IMR-90 (cell line): Measurements from ENCODE around the gene KIF3B. TPM values are rescaled to one million over a fixed set of nuclear protein-coding genes. Genes with fewer than 3 reads are reported as not detected.

Source experiments
- ATAC-seq: fragments of 200-7000 bp; cut with Tn5 transposase; 2 replicates; pipeline ENCODE4 v1.9.1; 2020; ENCODE audit warnings: low read depth, mild to moderate bottlenecking, moderate library complexity
- BruUV-seq: library from RNA; stranded (reverse); fragments of 400-500 nt; replicated peaks from 2 replicates; lab custom pipeline; 2021; lab: Mats Ljungman, UMichigan
- CTCF ChIA-PET: fragments of 300-600 bp; formaldehyde crosslinking; extraction: SDS; loops from one replicate; lab custom pipeline; 2021; ENCODE audit warnings: antibody characterized with exemption; lab: Yijun Ruan, JAX
- POLR2A ChIA-PET: fragments of 300-600 bp; sonication (Branson Sonifier 250); formaldehyde crosslinking; loops from one replicate; lab custom pipeline; 2022; ENCODE audit warnings: antibody characterized with exemption; ENCODE audit not compliant: unreplicated experiment; lab: Charles Lee
- DNase-seq: peaks from one replicate; pipeline ENCODE4 v3.0.0; 2013
- H2AFZ ChIP-seq: replicated peaks from 2 replicates; pipeline ENCODE3; 2013; ENCODE audit warnings: low read length, mild to moderate bottlenecking; ENCODE audit not compliant: poor library complexity
- H2AK5ac ChIP-seq: 2 replicates; pipeline ENCODE4 v1.6.1; 2013; ENCODE audit warnings: low read depth, low read length, inconsistent platforms
- H2AK9ac ChIP-seq: replicated peaks from 2 replicates; pipeline ENCODE3; 2013; ENCODE audit warnings: mild to moderate bottlenecking, low read depth, low read length, moderate library complexity; ENCODE audit not compliant: poor library complexity
- H2BK120ac ChIP-seq: 2 replicates; pipeline ENCODE4 v1.6.1; 2013; ENCODE audit warnings: low read depth, low read length, inconsistent platforms
- H2BK15ac ChIP-seq: 3 replicates; pipeline ENCODE4 v1.6.1; 2013; ENCODE audit warnings: low read depth, low read length, inconsistent platforms
- H2BK20ac ChIP-seq: 2 replicates; pipeline ENCODE4 v1.6.1; 2013; ENCODE audit warnings: low read depth, mild to moderate bottlenecking, inconsistent platforms, low read length, moderate library complexity
- H2BK5ac ChIP-seq: 2 replicates; pipeline ENCODE4 v1.6.1; 2013; ENCODE audit warnings: mild to moderate bottlenecking, low read depth, low read length, inconsistent platforms; ENCODE audit not compliant: poor library complexity, severe bottlenecking
- H3K14ac ChIP-seq: replicated peaks from 2 replicates; pipeline ENCODE4 v1.6.1; 2013; ENCODE audit warnings: low read depth, low read length, inconsistent platforms
- H3K18ac ChIP-seq: 2 replicates; pipeline ENCODE4 v1.6.1; 2013; ENCODE audit warnings: low read depth, low read length, control low read depth
- H3K23ac ChIP-seq: 2 replicates; pipeline ENCODE4 v1.6.1; 2013; ENCODE audit warnings: low read depth, low read length, inconsistent platforms
- H3K27ac ChIP-seq: 2 replicates; pipeline ENCODE4 v1.5.1; 2013; ENCODE audit warnings: mild to moderate bottlenecking, control low read depth, low read length; ENCODE audit not compliant: insufficient read depth
- H3K27me3 ChIP-seq: 2 replicates; pipeline ENCODE4 v1.6.1; 2013; ENCODE audit warnings: low read length; ENCODE audit not compliant: control insufficient read depth, insufficient read depth
- H3K36me3 ChIP-seq: 2 replicates; pipeline ENCODE4 v1.6.1; 2013; ENCODE audit warnings: low read length, mixed read lengths; ENCODE audit not compliant: control insufficient read depth, insufficient read depth
- H3K4ac ChIP-seq: 2 replicates; pipeline ENCODE4 v1.6.1; 2013; ENCODE audit warnings: low read depth, low read length, inconsistent platforms
- H3K4me1 ChIP-seq: 2 replicates; pipeline ENCODE4 v1.6.1; 2013; ENCODE audit warnings: low read length, mixed read lengths; ENCODE audit not compliant: control insufficient read depth, insufficient read depth
- H3K4me2 ChIP-seq: 2 replicates; pipeline ENCODE4 v1.6.1; 2013; ENCODE audit warnings: low read depth, mild to moderate bottlenecking, control low read depth, low read length, moderate library complexity
- H3K4me3 ChIP-seq: 2 replicates; pipeline ENCODE4 v1.5.1; 2013; ENCODE audit warnings: low read depth, mild to moderate bottlenecking, control low read depth, low read length, moderate library complexity; ENCODE audit not compliant: insufficient read depth
- H3K56ac ChIP-seq: 2 replicates; pipeline ENCODE4 v1.6.1; 2013; ENCODE audit warnings: low read length, inconsistent platforms; ENCODE audit not compliant: insufficient read depth; ENCODE audit errors: extremely low read depth
- H3K79me1 ChIP-seq, 2 experiments: 2 replicates each; pipeline ENCODE4 v1.6.1; 2013; ENCODE audit warnings: low read length in 2 of 2, inconsistent platforms in 1 of 2, low read depth in 1 of 2
- H3K9ac ChIP-seq: 2 replicates; pipeline ENCODE4 v1.6.1; 2013; ENCODE audit warnings: low read depth, low read length, control low read depth
- H3K9me1 ChIP-seq: 2 replicates; pipeline ENCODE4 v1.6.1; 2013; ENCODE audit warnings: low read length, inconsistent platforms; ENCODE audit not compliant: insufficient read depth
- H3K9me3 ChIP-seq: 2 replicates; pipeline ENCODE4 v1.6.1; 2013; ENCODE audit warnings: low read length; ENCODE audit not compliant: control insufficient read depth, insufficient read depth
- H4K20me1 ChIP-seq: 2 replicates; pipeline ENCODE4 v1.6.1; 2013; ENCODE audit warnings: low read length, inconsistent platforms; ENCODE audit not compliant: insufficient read depth
- H4K5ac ChIP-seq: 2 replicates; pipeline ENCODE4 v1.6.1; 2013; ENCODE audit warnings: mild to moderate bottlenecking, low read depth, low read length, control low read depth
- H4K8ac ChIP-seq, 2 experiments: 2 replicates each; pipeline ENCODE4 v1.6.1; 2013; ENCODE audit warnings: low read depth in 2 of 2, low read length in 2 of 2, control low read depth in 1 of 2, inconsistent platforms in 1 of 2
- H4K91ac ChIP-seq: 2 replicates; pipeline ENCODE4 v1.6.1; 2013; ENCODE audit warnings: low read depth, low read length, inconsistent platforms; ENCODE audit not compliant: insufficient read depth
- BHLHE40 ChIP-seq: fragments of 150-350 bp; IDR thresholded peaks from 2 replicates; pipeline ENCODE4 v1.6.1; 2016; ENCODE audit warnings: mild to moderate bottlenecking, low read depth, low read length
- CEBPB ChIP-seq: IDR thresholded peaks from 2 replicates; pipeline ENCODE4 v1.6.1; 2012; ENCODE audit warnings: low read depth, low read length, improper control_type of control experiment
- CHD1 ChIP-seq: IDR thresholded peaks from 2 replicates; pipeline ENCODE4 v1.6.1; 2012; ENCODE audit warnings: low read depth, low read length, improper control_type of control experiment
- ELK1 ChIP-seq: fragments of 150-350 bp; IDR thresholded peaks from 2 replicates; pipeline ENCODE4 v1.6.1; 2016; ENCODE audit warnings: low read depth, mild to moderate bottlenecking, low read length, moderate library complexity, borderline replicate concordance
- FOS ChIP-seq: fragments of 150-350 bp; IDR thresholded peaks from 2 replicates; pipeline ENCODE4 v1.6.1; 2016; ENCODE audit warnings: low read depth, low read length
- MAFK ChIP-seq: IDR thresholded peaks from 2 replicates; pipeline ENCODE4 v1.6.1; 2012; ENCODE audit warnings: low read depth, low read length, improper control_type of control experiment
- MAZ ChIP-seq: IDR thresholded peaks from 2 replicates; pipeline ENCODE4 v1.6.1; 2012; ENCODE audit warnings: low read depth, mild to moderate bottlenecking, low read length, improper control_type of control experiment, moderate library complexity, borderline replicate concordance
- MXI1 ChIP-seq: IDR thresholded peaks from 2 replicates; pipeline ENCODE4 v1.6.1; 2012; ENCODE audit warnings: low read depth, mild to moderate bottlenecking, low read length, moderate library complexity, borderline replicate concordance
- NFE2L2 ChIP-seq: fragments of 150-350 bp; IDR thresholded peaks from 2 replicates; pipeline ENCODE4 v1.6.1; 2016; ENCODE audit warnings: low read depth, mild to moderate bottlenecking, low read length
- POLR2A ChIP-seq: IDR thresholded peaks from 2 replicates; pipeline ENCODE4 v1.6.1; 2012; ENCODE audit warnings: mild to moderate bottlenecking, low read depth, low read length
- RAD21 ChIP-seq: IDR thresholded peaks from 2 replicates; pipeline ENCODE4 v1.6.1; 2012; ENCODE audit warnings: low read length, improper control_type of control experiment
- RCOR1 ChIP-seq: IDR thresholded peaks from 2 replicates; pipeline ENCODE4 v1.6.1; 2012; ENCODE audit warnings: mild to moderate bottlenecking, low read length, improper control_type of control experiment; ENCODE audit not compliant: insufficient replicate concordance
- RFX5 ChIP-seq: IDR thresholded peaks from 2 replicates; pipeline ENCODE4 v1.8.0; 2012; ENCODE audit warnings: low read depth, mild to moderate bottlenecking, low read length, moderate library complexity
- SMC3 ChIP-seq: fragments of 150-350 bp; IDR thresholded peaks from 2 replicates; pipeline ENCODE4 v1.6.1; 2016; ENCODE audit warnings: low read depth, mild to moderate bottlenecking, antibody characterized with exemption, low read length, moderate library complexity
- USF2 ChIP-seq: fragments of 150-350 bp; IDR thresholded peaks from 2 replicates; pipeline ENCODE4 v1.6.1; 2017; ENCODE audit warnings: mild to moderate bottlenecking, antibody characterized with exemption, low read length, low read depth
- WGBS, 2 experiments: methylation state at CpG; one replicate each; pipeline versions ENCODE4 v1.1.5 to v1.1.7; 2013; ENCODE audit warnings: missing lambda C conversion rate in 2 of 2; ENCODE audit not compliant: insufficient read length in 1 of 2; ENCODE audit errors: extremely low coverage in 2 of 2; 5-methylcytosine and 5-hydroxymethylcytosine counted together
- dilution Hi-C: fragments of 300-500 bp; cut with HindIII; formaldehyde crosslinking; loops from one replicate; pipeline ENCODE4 v1.14.3; 2018; ENCODE audit warnings: low sequenced_read_pairs; ENCODE audit not compliant: unreplicated experiment
- in situ Hi-C: fragments of 300-500 bp; cut with MboI; formaldehyde crosslinking; loops from 3 replicates; pipeline ENCODE4 v1.14.3; 2019; ENCODE audit warnings: low sequenced_read_pairs, inconsistent platforms, mixed read lengths
- intact Hi-C: fragments of 100-400 bp; cut with micrococcal nuclease; formaldehyde crosslinking; loops from 2 replicates; pipeline ENCODE4 v1.10.0; 2022
- polyA plus RNA-seq, 3 experiments: library from polyadenylated mRNA; depleted of rRNA; stranded (reverse); fragments of >200 nt; gene quantifications; 2 replicates each; pipeline ENCODE4 v1.2.3, GENCODE V29; 2012; ENCODE audit warnings: low replicate concordance in 1 of 3
- total RNA-seq: library from RNA; depleted of rRNA; stranded (reverse); fragments of >200 nt; gene quantifications from 2 replicates; pipeline ENCODE4 v1.2.3, GENCODE V29; 2012
- TF ChIP-seq, protein P1 (sequence below): conservative IDR thresholded peaks from 2 replicates; pipeline ENCODE4 v1.5.1; 2012; ENCODE audit warnings: mild to moderate bottlenecking, low read depth, low read length, improper control_type of control experiment

Gene KIF3B
- total and polyA plus RNA-seq, 2 of the 4 experiments (the other 2 are of a cell fraction) = 17.1 to 28.1 TPM

- no peak for DNase-seq
- ChIA-PET CTCF (no interaction called here), POLR2A (no interaction called here)
- WGBS, 2 experiments = no CpG with 5 or more reads among the region's 7 CpGs
- H3K4me2 ChIP-seq = no peak overlapping the region; the same call in 1 of the 2 replicates
- ATAC-seq = peak; percentile 67
- no peak overlapping the region for H2AFZ ChIP-seq
- peaks cover 0 to 3% of the 10 kb centered on the region in 2 experiments; a peak in 2 of 4 replicates for H3K79me1 ChIP-seq
- H3K4me1 ChIP-seq = peaks cover 12% of the 10 kb centered on the region
- H3K4ac ChIP-seq = no peak overlapping the region
- 0 out of 2 replicates have a peak, but pooled peaks cover 3% of the 10 kb centered on the region for H4K20me1 ChIP-seq
- no peak overlapping the region for H3K56ac ChIP-seq
- no peak overlapping the region for H3K27ac ChIP-seq
- H4K8ac ChIP-seq = no peak overlapping the region
- H3K18ac ChIP-seq = no peak overlapping the region
- H2BK5ac ChIP-seq = no peak overlapping the region
- H2BK20ac ChIP-seq = no peak overlapping the region
- no peak overlapping the region for H2BK15ac ChIP-seq
- no peak overlapping the region for H3K9ac ChIP-seq
- peaks cover 15% of the 10 kb centered on the region for H3K9me1 ChIP-seq
- intact Hi-C loops (no loop called here), dilution Hi-C loops (no loop called here), in situ Hi-C loops (no loop called here)
- H2AK9ac ChIP-seq = no peak overlapping the region
- no peak overlapping the region for H3K14ac ChIP-seq
- H4K5ac ChIP-seq = no peak overlapping the region
- H3K9me3 ChIP-seq = no peaks in the 10 kb centered on the region
- H3K27me3 ChIP-seq = no peaks in the 10 kb centered on the region
- H3K23ac ChIP-seq = no peak overlapping the region
- H2BK120ac ChIP-seq = no peak overlapping the region
- H3K4me3 ChIP-seq = no peak overlapping the region
- TF ChIP-seq MXI1 (no peak), FOS (no peak), ELK1 (no peak), POLR2A (no peak), RCOR1 (no peak), RFX5 (no peak), MAZ (no peak), BHLHE40 (no peak), CHD1 (no peak), MAFK (no peak), USF2 (no peak), RAD21 (no peak), NFE2L2 (no peak), CEBPB (no peak), SMC3 (no peak)
- TF ChIP-seq, protein P1, sequence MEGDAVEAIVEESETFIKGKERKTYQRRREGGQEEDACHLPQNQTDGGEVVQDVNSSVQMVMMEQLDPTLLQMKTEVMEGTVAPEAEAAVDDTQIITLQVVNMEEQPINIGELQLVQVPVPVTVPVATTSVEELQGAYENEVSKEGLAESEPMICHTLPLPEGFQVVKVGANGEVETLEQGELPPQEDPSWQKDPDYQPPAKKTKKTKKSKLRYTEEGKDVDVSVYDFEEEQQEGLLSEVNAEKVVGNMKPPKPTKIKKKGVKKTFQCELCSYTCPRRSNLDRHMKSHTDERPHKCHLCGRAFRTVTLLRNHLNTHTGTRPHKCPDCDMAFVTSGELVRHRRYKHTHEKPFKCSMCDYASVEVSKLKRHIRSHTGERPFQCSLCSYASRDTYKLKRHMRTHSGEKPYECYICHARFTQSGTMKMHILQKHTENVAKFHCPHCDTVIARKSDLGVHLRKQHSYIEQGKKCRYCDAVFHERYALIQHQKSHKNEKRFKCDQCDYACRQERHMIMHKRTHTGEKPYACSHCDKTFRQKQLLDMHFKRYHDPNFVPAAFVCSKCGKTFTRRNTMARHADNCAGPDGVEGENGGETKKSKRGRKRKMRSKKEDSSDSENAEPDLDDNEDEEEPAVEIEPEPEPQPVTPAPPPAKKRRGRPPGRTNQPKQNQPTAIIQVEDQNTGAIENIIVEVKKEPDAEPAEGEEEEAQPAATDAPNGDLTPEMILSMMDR = no peak
- BruUV-seq = no TSS peak
- H3K36me3 ChIP-seq = no peaks in the 10 kb centered on the region
- H4K91ac ChIP-seq = no peak overlapping the region
- no peak overlapping the region for H2AK5ac ChIP-seq
These were observed 67.5 kb downstream of the KIF3B start for GRCh38 chr20:32344835-32345506.
